ENCODE results near the gene NCAM2. TPM values are rescaled to one million over a fixed set of nuclear protein-coding genes. Genes with fewer than 3 reads are reported as not detected.
A peak's percentile ranks its signal among the peaks of the same experiment; 100 is the strongest.

The NCAM2 gene
- total and polyA plus RNA-seq, 2 experiments from 2014 or later, result 0.36 to 0.83 TPM

GRCh38 chr21:21179619-21180298 is 181.6 kb downstream of the NCAM2 start:
- Histone ChIP-seq H3K4me2 (no peak overlapping the region), H3K79me2 (replicated peaks; ENCODE audit: insufficient read depth) (no peaks in the 10 kb centered on the region), H3K27me3 (ENCODE audit: insufficient read depth) (no peaks in the 10 kb centered on the region), H3K9me2 (ENCODE audit: insufficient read depth) (no peaks in the 10 kb centered on the region), H3F3A (replicated peaks; ENCODE audit: low read depth) (no peaks in the 10 kb centered on the region), H4K20me1 (replicated peaks; ENCODE audit: insufficient read depth) (no peaks in the 10 kb centered on the region), H3K36me3 (ENCODE audit: insufficient read depth) (no peaks in the 10 kb centered on the region), H3K4me1 (ENCODE audit: insufficient read depth) (no peaks in the 10 kb centered on the region), H3K27ac (ENCODE audit: low read depth) (no peak overlapping the region), H2AFZ (no peak overlapping the region), H3K4me3 (no peak overlapping the region)
- H3K36me3 Mint-ChIP-seq (ENCODE audit: low read depth), result no peaks in the 10 kb centered on the region
- no peaks in the 10 kb centered on the region for H3K27me3 Mint-ChIP-seq (ENCODE audit: insufficient read depth, low read depth, poor library complexity)
- H3K27ac Mint-ChIP-seq, result no peak overlapping the region
- ATAC-seq, result no peak
- no peaks in the 10 kb centered on the region for H3K4me1 Mint-ChIP-seq
- no peak for DNase-seq (ENCODE audit: low spot score)
- no peak overlapping the region for H3K4me3 Mint-ChIP-seq
- H3K9me3 Mint-ChIP-seq, result no peaks in the 10 kb centered on the region
- no peak for TF ChIP-seq POLR2AphosphoS5 (IDR thresholded peaks at IDR 0.05; ENCODE audit: low read depth)
- peak in 1 of 2 experiments; percentile 15; a peak in 1 of 4 replicates for TF ChIP-seq CTCF (conservative IDR thresholded peaks at IDR 0.05; ENCODE audit: low read depth in 2 of 2)
- TF ChIP-seq CREB1 (CRISPR knock-in tag; IDR thresholded peaks at IDR 0.05; ENCODE audit: low read depth), result no peak
- TF ChIP-seq REST (IDR thresholded peaks at IDR 0.05; ENCODE audit: unreplicated experiment), result no peak

GRCh38 chr21:21182401-21183010 is 184.3 kb downstream of the NCAM2 start:
- Histone ChIP-seq H3K27ac (ENCODE audit: low read depth) (no peak overlapping the region), H3K27me3 (ENCODE audit: insufficient read depth) (no peaks in the 10 kb centered on the region), H2AFZ (no peak overlapping the region), H3K36me3 (ENCODE audit: insufficient read depth) (no peaks in the 10 kb centered on the region), H3K4me3 (no peak overlapping the region), H3K79me2 (replicated peaks; ENCODE audit: insufficient read depth) (no peaks in the 10 kb centered on the region), H3F3A (replicated peaks; ENCODE audit: low read depth) (no peaks in the 10 kb centered on the region), H3K9me2 (ENCODE audit: insufficient read depth) (no peaks in the 10 kb centered on the region), H4K20me1 (replicated peaks; ENCODE audit: insufficient read depth) (no peaks in the 10 kb centered on the region), H3K4me1 (ENCODE audit: insufficient read depth) (no peaks in the 10 kb centered on the region), H3K4me2 (no peak overlapping the region)
- H3K9me3 Mint-ChIP-seq, result no peaks in the 10 kb centered on the region
- DNase-seq (ENCODE audit: low spot score) (no peak), ATAC-seq (no peak)
- no peak overlapping the region for H3K27ac Mint-ChIP-seq
- no peaks in the 10 kb centered on the region for H3K4me1 Mint-ChIP-seq
- no peaks in the 10 kb centered on the region for H3K27me3 Mint-ChIP-seq (ENCODE audit: insufficient read depth, low read depth, poor library complexity)
- H3K36me3 Mint-ChIP-seq (ENCODE audit: low read depth), result no peaks in the 10 kb centered on the region
- no peak overlapping the region for H3K4me3 Mint-ChIP-seq
- TF ChIP-seq STAT1 (IDR thresholded peaks at IDR 0.05; ENCODE audit: unreplicated experiment) (no peak), REST (IDR thresholded peaks at IDR 0.05; ENCODE audit: unreplicated experiment) (no peak), CREB1 (CRISPR knock-in tag; IDR thresholded peaks at IDR 0.05; ENCODE audit: low read depth) (no peak), EZH2 (IDR thresholded peaks at IDR 0.05; ENCODE audit: low read depth, unreplicated experiment) (no peak), NANOG (IDR thresholded peaks at IDR 0.05; ENCODE audit: borderline replicate concordance) (no peak)

Measured in GM23338 (cell line).